Measurements from ENCODE around the gene BTBD9. TPM values are rescaled to one million over a fixed set of nuclear protein-coding genes. Genes with fewer than 3 reads are reported as not detected.
A peak's percentile ranks its signal among the peaks of the same experiment; 100 is the strongest.
"Not testable (repeated sequence)": the region's sequence is repeated elsewhere in the genome, so short reads cannot be mapped to it uniquely, and the experiment has no call there.

The BTBD9 gene
- total RNA-seq, 1 experiment from 2014 or later: 12.5 TPM

DNA sequence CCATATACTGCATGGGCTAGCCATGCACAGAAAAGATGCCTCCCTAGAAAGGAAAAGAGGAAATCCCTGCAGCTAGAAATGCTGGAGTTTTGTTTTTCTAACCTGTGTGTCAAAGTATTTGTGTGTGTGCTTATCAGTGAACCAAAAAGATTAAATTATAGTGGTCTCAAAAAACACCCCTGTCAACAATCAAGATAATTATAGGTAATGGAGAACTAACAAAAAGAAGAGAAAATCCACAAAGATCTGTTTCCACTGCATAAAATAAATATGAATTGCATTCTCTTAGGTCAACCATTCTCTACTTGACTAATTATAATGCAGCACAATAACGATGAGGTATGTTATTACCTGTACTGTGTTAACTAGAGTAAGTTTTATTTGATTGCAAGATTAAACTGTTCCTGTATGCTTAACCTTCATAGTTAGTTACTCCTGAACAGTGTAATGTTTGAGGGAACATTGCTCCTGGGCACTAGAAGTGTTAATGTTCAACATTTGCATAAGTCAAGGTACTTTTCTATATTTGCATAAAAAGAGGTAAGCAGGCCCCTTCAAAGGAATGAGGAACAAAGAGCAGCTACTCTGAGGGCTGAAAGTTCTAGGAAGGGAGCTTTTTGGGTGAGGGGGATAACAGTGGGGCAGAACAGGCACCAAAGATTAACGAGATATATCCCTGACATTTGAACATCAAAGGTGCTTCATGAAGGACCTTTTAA is 212.1 kb downstream of the BTBD9 start:
- BruUV-seq (replicated peaks): no TSS peak
- POLR2A ChIA-PET: no interaction called here
- Mint-ChIP-seq H3K4me3 (ENCODE audit: unreplicated experiment) (no peak overlapping the region), H3K27me3 (ENCODE audit: insufficient read depth, unreplicated experiment) (no peaks in the 10 kb centered on the region), H3K36me3 (ENCODE audit: insufficient read depth, unreplicated experiment) (no peaks in the 10 kb centered on the region), H3K9me3 (ENCODE audit: unreplicated experiment) (no peaks in the 10 kb centered on the region), H3K27ac (ENCODE audit: low read depth, unreplicated experiment) (no peak overlapping the region), H3K4me1 (ENCODE audit: insufficient read depth, unreplicated experiment) (peaks cover 5% of the 10 kb centered on the region)
- no peak for DNase-seq (ENCODE audit: unreplicated experiment)
- intact Hi-C loops (cut with micrococcal nuclease): no loop called here
- CTCF ChIA-PET: no interaction called here
- TF ChIP-seq, protein P1, sequence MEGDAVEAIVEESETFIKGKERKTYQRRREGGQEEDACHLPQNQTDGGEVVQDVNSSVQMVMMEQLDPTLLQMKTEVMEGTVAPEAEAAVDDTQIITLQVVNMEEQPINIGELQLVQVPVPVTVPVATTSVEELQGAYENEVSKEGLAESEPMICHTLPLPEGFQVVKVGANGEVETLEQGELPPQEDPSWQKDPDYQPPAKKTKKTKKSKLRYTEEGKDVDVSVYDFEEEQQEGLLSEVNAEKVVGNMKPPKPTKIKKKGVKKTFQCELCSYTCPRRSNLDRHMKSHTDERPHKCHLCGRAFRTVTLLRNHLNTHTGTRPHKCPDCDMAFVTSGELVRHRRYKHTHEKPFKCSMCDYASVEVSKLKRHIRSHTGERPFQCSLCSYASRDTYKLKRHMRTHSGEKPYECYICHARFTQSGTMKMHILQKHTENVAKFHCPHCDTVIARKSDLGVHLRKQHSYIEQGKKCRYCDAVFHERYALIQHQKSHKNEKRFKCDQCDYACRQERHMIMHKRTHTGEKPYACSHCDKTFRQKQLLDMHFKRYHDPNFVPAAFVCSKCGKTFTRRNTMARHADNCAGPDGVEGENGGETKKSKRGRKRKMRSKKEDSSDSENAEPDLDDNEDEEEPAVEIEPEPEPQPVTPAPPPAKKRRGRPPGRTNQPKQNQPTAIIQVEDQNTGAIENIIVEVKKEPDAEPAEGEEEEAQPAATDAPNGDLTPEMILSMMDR (IDR thresholded peaks at IDR 0.05; ENCODE audit: unreplicated experiment): no peak

DNA sequence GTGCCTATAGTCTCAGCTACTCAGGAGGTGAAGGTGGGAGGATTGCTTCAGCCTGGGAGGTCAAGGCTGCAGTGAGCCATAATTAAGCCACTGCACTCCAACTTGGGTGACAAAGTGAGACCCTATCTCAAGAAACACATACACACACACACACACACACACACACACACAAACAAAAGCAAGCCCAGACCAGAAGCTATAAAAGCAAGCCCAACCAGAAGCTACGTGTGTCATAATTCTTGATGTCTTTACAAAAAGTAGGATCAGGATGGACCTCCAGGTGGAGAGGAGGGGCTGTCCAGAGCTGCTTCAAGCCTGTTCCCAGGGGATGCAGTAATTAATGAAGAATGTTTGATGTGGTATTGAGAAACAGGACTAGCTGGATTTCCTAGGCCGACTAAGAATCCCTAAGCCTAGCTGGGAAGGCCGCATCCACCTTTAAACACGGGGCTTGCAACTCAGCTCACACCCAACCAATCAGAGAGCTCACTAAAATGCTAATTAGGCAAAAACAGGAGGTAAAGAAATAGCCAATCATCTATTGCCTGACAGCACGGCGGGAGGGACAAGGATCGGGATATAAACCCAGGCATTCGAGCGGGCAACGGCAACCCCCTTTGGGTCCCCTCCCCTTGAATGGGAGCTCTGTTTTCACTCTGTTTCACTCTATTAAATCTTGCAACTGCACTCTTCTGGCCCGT is 213.8 kb downstream of the BTBD9 start:
- BruUV-seq (replicated peaks); H3K36me3 Mint-ChIP-seq (ENCODE audit: insufficient read depth, unreplicated experiment); H3K4me1 Mint-ChIP-seq (ENCODE audit: insufficient read depth, unreplicated experiment); H3K4me3 Mint-ChIP-seq (ENCODE audit: unreplicated experiment); intact Hi-C loops (cut with micrococcal nuclease); H3K27ac Mint-ChIP-seq (ENCODE audit: low read depth, unreplicated experiment); DNase-seq (ENCODE audit: unreplicated experiment); H3K27me3 Mint-ChIP-seq (ENCODE audit: insufficient read depth, unreplicated experiment); H3K9me3 Mint-ChIP-seq (ENCODE audit: unreplicated experiment): not testable (repeated sequence)
- POLR2A ChIA-PET: interaction anchor here (0.6 to 0.7 kb wide), 2 partner anchors 16 to 483 kb away, joined by 3 read pairs; no protein-coding TSS in a partner anchor
- CTCF ChIA-PET: interaction anchor here (0.6 to 0.8 kb wide), 4 partner anchors 23 to 775 kb away, joined by 3 to 4 read pairs (median 4); no protein-coding TSS in a partner anchor

DNA sequence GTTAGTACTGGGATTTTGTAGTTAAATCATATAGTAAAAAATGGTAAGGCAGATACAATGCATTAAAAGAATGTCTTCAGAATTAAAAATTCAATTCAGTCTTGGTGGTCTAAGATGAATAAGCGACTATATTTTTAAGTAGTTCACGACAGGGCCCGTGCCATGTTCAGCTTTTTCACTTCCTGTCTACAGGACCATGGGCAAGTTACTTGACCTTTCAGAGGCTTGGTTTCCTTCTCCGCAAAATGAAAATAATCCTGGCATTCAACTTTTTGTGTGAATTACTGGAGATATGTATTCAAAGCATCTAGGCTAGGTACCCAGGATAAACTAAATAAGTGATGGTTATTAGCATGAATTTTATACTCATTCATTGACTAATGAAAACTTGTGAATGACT is 216.0 kb downstream of the BTBD9 start:
- Mint-ChIP-seq H3K27me3 (ENCODE audit: insufficient read depth, unreplicated experiment) (no peaks in the 10 kb centered on the region), H3K36me3 (ENCODE audit: insufficient read depth, unreplicated experiment) (no peaks in the 10 kb centered on the region), H3K27ac (ENCODE audit: low read depth, unreplicated experiment) (no peak overlapping the region), H3K9me3 (ENCODE audit: unreplicated experiment) (no peaks in the 10 kb centered on the region), H3K4me3 (ENCODE audit: unreplicated experiment) (no peak overlapping the region), H3K4me1 (ENCODE audit: insufficient read depth, unreplicated experiment) (no peaks in the 10 kb centered on the region)
- ChIA-PET POLR2A (no interaction called here), CTCF (interaction anchor here (0.6 kb wide), 1 partner anchor 109 kb away, joined by 3 read pairs; no protein-coding TSS in a partner anchor)
- TF ChIP-seq, protein P1 (IDR thresholded peaks at IDR 0.05; ENCODE audit: unreplicated experiment): no peak
- intact Hi-C loops (cut with micrococcal nuclease): no loop called here
- no TSS peak for BruUV-seq (replicated peaks)
- no peak for DNase-seq (ENCODE audit: unreplicated experiment)

DNA sequence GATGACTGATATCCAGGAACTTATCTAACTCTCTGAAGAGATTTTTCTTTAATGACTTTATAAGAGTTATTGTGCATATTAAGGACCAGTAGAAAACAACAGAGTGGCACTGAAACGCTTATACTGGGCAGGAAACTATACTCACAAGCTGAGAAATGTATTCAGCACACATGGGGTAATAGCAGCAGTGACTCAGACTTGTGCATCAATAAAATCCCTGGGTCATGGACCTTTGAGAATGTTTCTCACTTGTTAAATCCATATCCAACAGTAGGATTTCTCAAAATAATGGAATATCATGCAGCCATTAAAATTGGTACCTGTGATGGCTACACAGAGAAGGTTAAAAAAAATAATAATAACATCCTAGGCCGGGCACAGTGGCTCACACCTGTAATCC is 219.5 kb downstream of the BTBD9 start:
- BruUV-seq (replicated peaks): no TSS peak
- no peaks in the 10 kb centered on the region for H3K9me3 Mint-ChIP-seq (ENCODE audit: unreplicated experiment)
- peak; percentile 11 for DNase-seq (ENCODE audit: unreplicated experiment)
- peaks cover 7% of the 10 kb centered on the region for H3K4me1 Mint-ChIP-seq (ENCODE audit: insufficient read depth, unreplicated experiment)
- TF ChIP-seq, protein P1 (IDR thresholded peaks at IDR 0.05; ENCODE audit: unreplicated experiment): no peak
- no peaks in the 10 kb centered on the region for H3K36me3 Mint-ChIP-seq (ENCODE audit: insufficient read depth, unreplicated experiment)
- H3K27ac Mint-ChIP-seq (ENCODE audit: low read depth, unreplicated experiment): no peak overlapping the region
- POLR2A ChIA-PET: interaction anchor here (0.6 kb wide), 1 partner anchor 294 kb away, joined by 4 read pairs; no protein-coding TSS in a partner anchor
- CTCF ChIA-PET: no interaction called here
- no peaks in the 10 kb centered on the region for H3K27me3 Mint-ChIP-seq (ENCODE audit: insufficient read depth, unreplicated experiment)
- intact Hi-C loops (cut with micrococcal nuclease): no loop called here
- H3K4me3 Mint-ChIP-seq (ENCODE audit: unreplicated experiment): no peak overlapping the region
